T-helper 2 cell (primary cell): Measurements from ENCODE around the gene DUOX1.
"Not testable (repeated sequence)": the region's sequence is repeated elsewhere in the genome, so short reads cannot be mapped to it uniquely, and the experiment has no call there.

Source experiments
- DNase-seq, 5 experiments: peaks; one replicate each; pipeline versions ENCODE4 v3.0.0 to v3.0.0-alpha.2; 2012 to 2022

The DUOX1 gene

GRCh38 chr15:45121706-45122417, 7.9 kb upstream of the DUOX1 start:
- no peak for DNase-seq

GRCh38 chr15:45122719-45123118, 7.1 kb upstream of the DUOX1 start:
- no peak for DNase-seq

- no peak for DNase-seq
These were observed 6.4 kb upstream of the DUOX1 start for GRCh38 chr15:45123397-45123796.

DNA sequence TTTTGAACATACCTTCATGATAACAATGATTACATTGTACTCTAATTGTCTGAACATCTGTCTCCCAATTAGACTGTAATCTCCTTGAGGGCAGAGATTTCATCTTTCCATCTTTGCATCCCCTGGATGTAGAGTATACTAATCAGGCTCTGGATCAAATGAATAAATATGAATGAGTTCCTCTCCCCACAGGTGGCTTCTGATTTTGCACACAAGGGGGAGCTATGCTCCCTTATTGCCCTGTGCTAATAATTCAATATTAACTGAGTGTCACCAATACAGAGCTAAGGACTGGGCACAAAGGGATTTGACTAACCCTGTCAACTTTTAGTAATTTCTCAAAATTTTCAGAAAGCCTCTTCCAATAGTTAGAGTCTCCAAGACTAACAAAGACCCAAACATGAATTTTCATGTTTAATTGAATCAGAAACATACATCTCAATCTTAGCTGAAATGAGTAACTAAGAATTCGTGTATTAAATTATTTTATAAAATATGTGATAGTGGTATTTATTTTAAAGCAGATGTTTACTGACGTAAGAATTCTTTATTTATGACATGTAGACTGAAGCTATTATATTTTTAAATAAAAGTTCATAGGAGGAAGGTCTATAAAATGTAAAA, 3.1 kb upstream of the DUOX1 start:
- DNase-seq: peak in 4 of 5 experiments; percentile 18 to 41 (median 23)

GRCh38 chr15:45128971-45129639, 689 bp upstream of the DUOX1 start:
- DNase-seq: no peak

DNA sequence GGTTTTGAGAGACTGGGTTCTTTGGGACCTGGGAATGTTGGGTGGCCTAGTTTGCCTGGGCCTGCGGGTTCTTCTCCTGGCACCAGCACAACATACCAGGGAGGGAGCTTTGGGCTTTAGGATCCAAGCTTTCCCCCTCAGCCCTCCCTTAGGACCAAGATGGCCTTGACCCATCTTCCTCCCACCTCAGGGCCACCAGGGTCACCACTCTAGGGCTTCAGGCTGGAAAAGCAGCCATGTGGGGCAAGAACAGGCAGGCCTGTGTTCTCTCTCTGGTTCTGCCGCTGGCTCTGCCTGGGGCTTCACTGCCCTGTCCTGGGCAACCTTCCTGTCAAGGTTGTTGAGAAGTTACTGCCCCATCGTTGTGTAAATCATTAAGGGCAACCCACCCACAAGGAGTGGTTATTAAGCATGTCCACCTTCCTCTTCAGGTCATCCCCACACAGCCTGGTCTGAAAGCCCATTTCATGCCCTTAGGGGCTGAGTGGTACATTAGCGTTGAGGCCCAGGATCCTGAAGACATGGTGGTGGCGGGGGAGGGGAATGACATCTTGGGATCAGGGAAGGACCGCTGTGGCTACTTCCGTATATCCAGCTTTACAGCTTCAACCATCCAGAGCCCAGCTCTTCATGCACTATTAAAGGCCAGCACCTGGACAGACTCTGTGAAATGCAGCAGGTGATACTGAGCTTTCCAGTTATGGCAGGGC, 652 bp downstream of the DUOX1 start:
- no peak for DNase-seq

DNA sequence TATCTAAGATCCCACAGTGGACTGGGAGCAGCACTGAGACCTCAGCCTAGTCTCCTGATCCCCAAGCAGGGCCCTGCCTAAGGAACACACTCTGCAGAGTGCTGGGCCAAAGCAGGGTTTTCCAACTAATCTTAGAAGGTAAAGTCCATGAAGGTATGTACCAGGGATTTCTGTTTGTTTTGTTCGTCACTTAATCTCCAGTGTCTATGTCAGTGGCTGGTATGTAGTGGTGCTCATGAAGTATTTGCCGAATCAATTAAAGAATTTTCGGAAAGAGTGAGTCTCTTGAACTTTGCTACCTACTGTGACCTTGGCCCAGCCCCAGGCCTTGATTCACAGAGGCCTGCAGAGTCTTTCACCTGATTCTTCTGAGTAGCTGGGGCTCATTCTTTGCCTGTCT, 1.7 kb downstream of the DUOX1 start:
- no peak for DNase-seq

- no peak for DNase-seq
These were observed 3.2 kb downstream of the DUOX1 start for GRCh38 chr15:45132844-45133560.

DNA sequence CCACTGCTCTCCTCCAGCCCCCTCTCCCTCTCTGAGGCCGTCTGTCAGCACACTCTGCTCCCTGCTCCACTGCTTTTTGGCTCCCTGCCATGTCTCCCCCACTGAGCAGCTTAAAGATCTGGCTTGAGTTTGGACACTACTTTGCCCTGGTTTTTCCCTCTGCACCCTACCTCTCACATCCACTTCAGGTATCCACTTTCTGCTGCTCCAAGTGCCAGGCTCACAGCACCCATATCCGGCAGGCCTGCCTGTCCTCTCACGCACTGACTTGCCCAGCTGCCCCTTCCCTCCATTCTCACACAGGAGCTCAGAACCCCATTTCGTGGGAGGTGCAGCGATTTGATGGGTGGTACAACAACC, 3.7 kb downstream of the DUOX1 start:
- no peak for DNase-seq

GRCh38 chr15:45134046-45134445, 4.3 kb downstream of the DUOX1 start:
- no peak for DNase-seq

DNA sequence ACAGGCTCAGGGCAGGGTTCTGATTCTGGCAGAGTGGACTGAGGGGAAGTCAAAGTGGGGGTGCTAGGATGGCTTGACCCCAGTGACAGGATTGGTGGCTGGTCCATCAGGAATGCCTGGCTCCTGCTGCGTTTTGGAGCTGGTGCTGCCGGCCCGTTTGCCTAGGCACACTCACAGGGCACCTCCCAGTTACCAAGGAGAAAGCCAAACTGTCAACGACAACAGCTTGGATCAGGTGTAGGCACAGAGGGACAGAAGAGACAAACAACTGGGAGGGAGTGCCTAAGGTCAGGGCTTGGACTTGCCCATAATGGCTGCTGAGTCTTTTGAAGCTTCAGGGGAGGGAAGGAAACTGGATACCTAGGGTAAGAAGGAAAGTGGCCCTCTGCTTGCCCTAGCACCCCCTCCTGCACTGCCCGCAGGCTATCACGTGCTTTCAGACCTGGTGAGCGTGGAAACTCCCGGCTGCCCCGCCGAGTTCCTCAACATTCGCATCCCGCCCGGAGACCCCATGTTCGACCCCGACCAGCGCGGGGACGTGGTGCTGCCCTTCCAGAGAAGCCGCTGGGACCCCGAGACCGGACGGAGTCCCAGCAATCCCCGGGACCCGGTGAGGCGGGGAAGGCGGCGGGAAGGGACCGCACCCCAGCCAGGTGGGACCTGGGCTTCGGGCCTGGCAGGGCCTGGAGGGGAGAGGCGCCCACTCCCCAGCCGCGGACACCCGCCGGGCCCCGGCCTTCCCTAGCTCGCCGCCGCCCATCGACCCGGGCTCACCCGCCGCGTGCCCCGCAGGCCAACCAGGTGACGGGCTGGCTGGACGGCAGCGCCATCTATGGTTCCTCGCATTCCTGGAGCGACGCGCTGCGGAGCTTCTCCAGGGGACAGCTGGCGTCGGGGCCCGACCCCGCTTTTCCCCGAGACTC, 5.1 kb downstream of the DUOX1 start:
- no peak for DNase-seq

GRCh38 chr15:45135705-45136377, 6.0 kb downstream of the DUOX1 start:
- DNase-seq: not testable (repeated sequence)

DNA sequence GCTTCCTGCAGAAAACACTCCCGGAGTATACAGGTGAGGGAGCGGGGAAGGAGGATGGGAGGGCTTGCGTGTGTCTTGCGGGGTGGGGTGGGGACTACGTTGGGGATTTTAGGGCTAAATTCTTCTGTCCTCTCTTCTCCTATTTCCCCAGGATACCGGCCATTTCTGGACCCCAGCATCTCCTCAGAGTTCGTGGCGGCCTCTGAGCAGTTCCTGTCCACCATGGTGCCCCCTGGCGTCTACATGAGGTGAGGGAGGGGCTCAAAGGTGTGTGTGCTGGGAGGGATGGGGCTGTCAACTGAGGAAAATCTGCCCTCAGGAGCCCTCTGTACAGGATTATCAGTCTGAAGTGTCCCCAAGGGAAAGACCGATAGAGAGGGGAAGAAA, 6.6 kb downstream of the DUOX1 start:
- no peak for DNase-seq

GRCh38 chr15:45137703-45138102, 7.9 kb downstream of the DUOX1 start:
- no peak for DNase-seq

GRCh38 chr15:45138814-45139765, 9.3 kb downstream of the DUOX1 start:
- no peak for DNase-seq

DNA sequence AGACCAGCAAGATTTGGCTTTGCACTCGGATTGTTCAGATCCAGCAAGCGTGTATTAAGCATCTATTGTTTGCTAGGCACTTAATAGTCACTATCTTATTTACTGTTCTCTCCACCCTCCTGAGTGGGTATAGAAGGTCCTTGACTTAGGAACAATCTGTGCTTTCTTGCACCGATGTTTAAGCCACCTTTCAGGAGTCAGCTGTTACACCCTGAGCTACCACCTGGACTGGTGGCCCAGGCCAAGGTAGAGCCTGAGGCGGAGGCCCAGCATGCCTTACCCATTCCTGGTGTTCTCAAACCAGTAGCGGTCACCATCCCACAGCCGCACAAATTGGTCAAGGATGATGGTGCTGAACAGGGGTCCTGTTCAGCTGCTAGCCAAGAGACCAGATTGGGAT, 10.0 kb downstream of the DUOX1 start:
- no peak for DNase-seq

DNA sequence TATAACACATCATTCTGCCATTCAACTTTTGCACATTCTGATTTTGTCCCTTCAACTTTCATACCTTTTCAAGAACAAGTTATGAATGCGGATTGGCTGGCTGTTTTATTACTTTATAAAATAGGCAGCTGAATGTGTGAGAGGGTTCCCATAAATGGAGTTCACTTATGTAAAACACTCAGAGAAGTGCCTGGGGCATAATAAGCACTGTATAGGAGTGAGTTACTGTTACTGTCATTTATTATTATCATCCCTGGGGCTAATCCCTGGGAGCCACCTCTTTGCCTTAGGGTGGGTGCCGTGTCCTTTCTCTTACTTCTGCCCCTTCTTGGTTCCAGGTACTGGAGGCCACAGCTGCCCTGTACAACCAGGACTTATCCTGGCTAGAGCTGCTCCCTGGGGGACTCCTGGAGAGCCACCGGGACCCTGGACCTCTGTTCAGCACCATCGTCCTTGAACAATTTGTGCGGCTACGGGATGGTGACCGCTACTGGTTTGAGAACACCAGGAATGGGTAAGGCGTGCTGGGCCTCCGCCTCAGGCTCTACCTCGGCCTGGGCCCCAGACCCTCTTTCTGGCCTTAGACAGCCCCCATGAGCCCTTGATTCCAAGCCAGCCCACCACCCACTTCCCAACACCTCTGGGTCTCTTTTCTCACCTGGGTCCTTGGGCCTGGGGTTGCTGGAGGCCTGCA, 10.9 kb downstream of the DUOX1 start:
- no peak for DNase-seq

DNA sequence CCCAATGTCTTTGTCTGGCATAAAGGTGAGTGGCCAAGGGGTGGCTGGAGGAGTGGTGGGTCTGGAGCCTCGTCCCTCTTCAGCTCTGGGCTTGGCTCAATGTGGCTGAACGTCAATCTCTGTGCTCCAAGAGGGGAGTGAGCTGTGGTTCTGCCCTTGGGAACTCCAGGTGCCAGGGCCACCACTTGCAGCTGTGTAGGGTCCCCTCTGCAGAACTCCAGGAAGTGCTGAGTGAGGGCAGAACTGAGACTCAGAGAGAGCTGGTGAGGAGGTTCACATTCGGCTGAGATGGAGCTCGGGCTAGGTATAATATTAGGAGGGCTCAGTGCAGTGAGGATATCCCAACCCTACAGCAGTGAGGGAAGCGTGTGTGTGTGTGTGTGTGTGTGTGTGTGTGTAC, 11.6 kb downstream of the DUOX1 start:
- DNase-seq: no peak

- no peak for DNase-seq
These were observed 13.3 kb downstream of the DUOX1 start for GRCh38 chr15:45143056-45143455.
